GM21515 (cell line): ENCODE measurements around the gene WSB1.
A peak's percentile ranks its signal among the peaks of the same experiment; 100 is the strongest.
"Not testable (repeated sequence)": the region's sequence is repeated elsewhere in the genome, so short reads cannot be mapped to it uniquely, and the experiment has no call there.

Experiments used
- ATAC-seq: cut with Tn5 transposase; IDR thresholded peaks from one replicate; pipeline ENCODE4 v1.9.1; 2021; ENCODE audit not compliant: unreplicated experiment

WSB1 gene

GRCh38 chr17:27313301-27313700 lies 19.4 kb downstream of the WSB1 start:
- no peak for ATAC-seq

- no peak for ATAC-seq
Measured at GRCh38 chr17:27315322-27315721, 21.4 kb downstream of the WSB1 start.

- ATAC-seq: no peak
Measured at GRCh38 chr17:27315796-27316465, 22.0 kb downstream of the WSB1 start.

GRCh38 chr17:27318228-27318627 lies 24.3 kb downstream of the WSB1 start:
- ATAC-seq: no peak

- ATAC-seq: no peak
Measured at GRCh38 chr17:27318633-27319032, 24.7 kb downstream of the WSB1 start.

GRCh38 chr17:27319541-27320221 lies 25.8 kb downstream of the WSB1 start:
- ATAC-seq: no peak

- no peak for ATAC-seq
Measured at GRCh38 chr17:27320222-27320560, 26.3 kb downstream of the WSB1 start.

GRCh38 chr17:27321372-27321771 lies 27.5 kb downstream of the WSB1 start:
- no peak for ATAC-seq

GRCh38 chr17:27322026-27322425 lies 28.1 kb downstream of the WSB1 start:
- no peak for ATAC-seq

- no peak for ATAC-seq
Measured at GRCh38 chr17:27322690-27323508, 29.0 kb downstream of the WSB1 start.

- no peak for ATAC-seq
Measured at GRCh38 chr17:27323538-27324215, 29.8 kb downstream of the WSB1 start.

- no peak for ATAC-seq
Measured at GRCh38 chr17:27324771-27325339, 30.9 kb downstream of the WSB1 start.

GRCh38 chr17:27326051-27326450 lies 32.1 kb downstream of the WSB1 start:
- ATAC-seq: no peak

GRCh38 chr17:27326585-27326984 lies 32.7 kb downstream of the WSB1 start:
- ATAC-seq: no peak

- ATAC-seq: no peak
Measured at GRCh38 chr17:27327397-27327796, 33.5 kb downstream of the WSB1 start.

GRCh38 chr17:27327871-27328270 lies 34.0 kb downstream of the WSB1 start:
- ATAC-seq: no peak

GRCh38 chr17:27328686-27329085 lies 34.8 kb downstream of the WSB1 start:
- ATAC-seq: not testable (repeated sequence)

- no peak for ATAC-seq
Measured at GRCh38 chr17:27329146-27329805, 35.4 kb downstream of the WSB1 start.

- peak; percentile 5 for ATAC-seq
Measured at GRCh38 chr17:27332047-27332393, 38.1 kb downstream of the WSB1 start.

- ATAC-seq: peak; percentile 78
Measured at GRCh38 chr17:27332485-27333409, 38.8 kb downstream of the WSB1 start.
